ENCODE results near the gene TUBGCP2. TPM values are rescaled to one million over a fixed set of nuclear protein-coding genes. Genes with fewer than 3 reads are reported as not detected.
A peak's percentile ranks its signal among the peaks of the same experiment; 100 is the strongest.

The TUBGCP2 gene
- total RNA-seq: 57.6 and 65.0 TPM in 2 replicates

- intact Hi-C loops (cut with micrococcal nuclease): loop anchor here (1.0 to 2.0 kb wide), 7 partner anchors 16 to 86 kb away; partner anchors contain the start of genes ECHS1, MTG1 and PAOX
- H3K27ac Mint-ChIP-seq: peak within 1 kb of the TSS; percentile 99
- peaks cover 17% of the 10 kb centered on the region for H3K4me1 Mint-ChIP-seq (ENCODE audit: low read depth)
- peaks cover 10% of the 10 kb centered on the region for H3K36me3 Mint-ChIP-seq (ENCODE audit: low read depth)
- DNase-seq (ENCODE audit: low spot score): peak; percentile 90
- H3K27me3 Mint-ChIP-seq (ENCODE audit: insufficient read depth): no peaks in the 10 kb centered on the region
- peak within 1 kb of the TSS; percentile 97 for H3K4me3 Mint-ChIP-seq
- H3K9me3 Mint-ChIP-seq: no peaks in the 10 kb centered on the region
These were observed at the start of gene TUBGCP2, which contains the start of gene ZNF511 for GRCh38 chr10:133308421-133309099. Gene TUBGCP2, minus strand, starts transcription at chr10:133308872. Its CDS starts 5,931 bp downstream, at chr10:133302941. Gene ZNF511, plus strand, starts transcription at chr10:133308914. Its CDS starts 30 bp downstream, at chr10:133308944.

GRCh38 chr10:133357285-133358161, 48.9 kb upstream of the TUBGCP2 start, which contains the start of gene FUOM:
Gene FUOM, minus strand, starts transcription at chr10:133358019. Its CDS starts 12 bp downstream, at chr10:133358007.
- Mint-ChIP-seq H3K27ac (peak within 1 kb of the TSS; percentile 48), H3K4me3 (peak within 1 kb of the TSS; percentile 77), H3K27me3 (ENCODE audit: insufficient read depth) (no peaks in the 10 kb centered on the region), H3K4me1 (ENCODE audit: low read depth) (no peaks in the 10 kb centered on the region), H3K36me3 (ENCODE audit: low read depth) (peaks cover 8% of the 10 kb centered on the region), H3K9me3 (no peaks in the 10 kb centered on the region)
- intact Hi-C loops (cut with micrococcal nuclease): loop anchor here (1.0 to 2.0 kb wide), 9 partner anchors 16 to 821 kb away; partner anchors contain the start of genes ECHS1, INPP5A and MTG1
- DNase-seq (ENCODE audit: low spot score): peak; percentile 57

- H3K27me3 Mint-ChIP-seq (ENCODE audit: insufficient read depth): no peaks in the 10 kb centered on the region
- no peaks in the 10 kb centered on the region for H3K4me1 Mint-ChIP-seq (ENCODE audit: low read depth)
- H3K4me3 Mint-ChIP-seq: peak overlapping the region; percentile 77
- H3K9me3 Mint-ChIP-seq: no peaks in the 10 kb centered on the region
- peak overlapping the region; percentile 48 for H3K27ac Mint-ChIP-seq
- H3K36me3 Mint-ChIP-seq (ENCODE audit: low read depth): peaks cover 2% of the 10 kb centered on the region
- intact Hi-C loops (cut with micrococcal nuclease): loop anchor here (1.0 to 2.0 kb wide), 6 partner anchors 27 to 820 kb away; partner anchors contain the start of genes INPP5A and MTG1
- no peak for DNase-seq (ENCODE audit: low spot score)
These were observed 48.0 kb upstream of the TUBGCP2 start for GRCh38 chr10:133356549-133357284.

- no peaks in the 10 kb centered on the region for H3K27me3 Mint-ChIP-seq (ENCODE audit: insufficient read depth)
- no peak for DNase-seq (ENCODE audit: low spot score)
- H3K4me1 Mint-ChIP-seq (ENCODE audit: low read depth): no peaks in the 10 kb centered on the region
- H3K27ac Mint-ChIP-seq: no peak overlapping the region
- H3K4me3 Mint-ChIP-seq: peak overlapping the region; percentile 73
- no peaks in the 10 kb centered on the region for H3K9me3 Mint-ChIP-seq
- intact Hi-C loops (cut with micrococcal nuclease): loop anchor here (2.0 kb wide), 1 partner anchor 819 kb away; the partner anchor contains the start of gene INPP5A
- H3K36me3 Mint-ChIP-seq (ENCODE audit: low read depth): no peaks in the 10 kb centered on the region
These were observed 47.3 kb upstream of the TUBGCP2 start for GRCh38 chr10:133355991-133356390.

- Mint-ChIP-seq H3K9me3 (no peaks in the 10 kb centered on the region), H3K27me3 (ENCODE audit: insufficient read depth) (no peaks in the 10 kb centered on the region), H3K4me3 (no peak overlapping the region), H3K4me1 (ENCODE audit: low read depth) (no peaks in the 10 kb centered on the region), H3K27ac (no peak overlapping the region), H3K36me3 (ENCODE audit: low read depth) (no peaks in the 10 kb centered on the region)
- intact Hi-C loops (cut with micrococcal nuclease): no loop called here
- no peak for DNase-seq (ENCODE audit: low spot score)
These were observed 46.6 kb upstream of the TUBGCP2 start for GRCh38 chr10:133355266-133355665.

- intact Hi-C loops (cut with micrococcal nuclease): no loop called here
- no peaks in the 10 kb centered on the region for H3K9me3 Mint-ChIP-seq
- H3K36me3 Mint-ChIP-seq (ENCODE audit: low read depth): no peaks in the 10 kb centered on the region
- no peak overlapping the region for H3K27ac Mint-ChIP-seq
- H3K4me1 Mint-ChIP-seq (ENCODE audit: low read depth): no peaks in the 10 kb centered on the region
- H3K27me3 Mint-ChIP-seq (ENCODE audit: insufficient read depth): no peaks in the 10 kb centered on the region
- no peak for DNase-seq (ENCODE audit: low spot score)
- no peak overlapping the region for H3K4me3 Mint-ChIP-seq
These were observed 46.1 kb upstream of the TUBGCP2 start for GRCh38 chr10:133354672-133355240.

- Mint-ChIP-seq H3K36me3 (ENCODE audit: low read depth) (no peaks in the 10 kb centered on the region), H3K4me1 (ENCODE audit: low read depth) (no peaks in the 10 kb centered on the region), H3K27me3 (ENCODE audit: insufficient read depth) (no peaks in the 10 kb centered on the region), H3K4me3 (no peak overlapping the region), H3K9me3 (no peaks in the 10 kb centered on the region), H3K27ac (no peak overlapping the region)
- intact Hi-C loops (cut with micrococcal nuclease): no loop called here
- DNase-seq (ENCODE audit: low spot score): no peak
These were observed 45.4 kb upstream of the TUBGCP2 start for GRCh38 chr10:133353988-133354605.

GRCh38 chr10:133353202-133353959, 44.7 kb upstream of the TUBGCP2 start:
- Mint-ChIP-seq H3K4me1 (ENCODE audit: low read depth) (no peaks in the 10 kb centered on the region), H3K9me3 (no peaks in the 10 kb centered on the region), H3K36me3 (ENCODE audit: low read depth) (no peaks in the 10 kb centered on the region), H3K4me3 (no peak overlapping the region), H3K27ac (no peak overlapping the region), H3K27me3 (ENCODE audit: insufficient read depth) (no peaks in the 10 kb centered on the region)
- DNase-seq (ENCODE audit: low spot score): no peak
- intact Hi-C loops (cut with micrococcal nuclease): no loop called here

GRCh38 chr10:133351408-133352318, 43.0 kb upstream of the TUBGCP2 start:
- no peaks in the 10 kb centered on the region for H3K36me3 Mint-ChIP-seq (ENCODE audit: low read depth)
- intact Hi-C loops (cut with micrococcal nuclease): no loop called here

GRCh38 chr10:133350950-133351329, 42.3 kb upstream of the TUBGCP2 start:
- H3K36me3 Mint-ChIP-seq (ENCODE audit: low read depth): no peaks in the 10 kb centered on the region
- H3K27me3 Mint-ChIP-seq (ENCODE audit: insufficient read depth): peaks cover 2% of the 10 kb centered on the region
- H3K4me3 Mint-ChIP-seq: no peak overlapping the region
- H3K4me1 Mint-ChIP-seq (ENCODE audit: low read depth): no peaks in the 10 kb centered on the region
- no peak for DNase-seq (ENCODE audit: low spot score)
- H3K9me3 Mint-ChIP-seq: no peaks in the 10 kb centered on the region
- no peak overlapping the region for H3K27ac Mint-ChIP-seq
- intact Hi-C loops (cut with micrococcal nuclease): no loop called here

More at GRCh38 chr10:133351408-133352318, 43.0 kb upstream of the TUBGCP2 start:
- Mint-ChIP-seq H3K27ac (no peak overlapping the region), H3K4me1 (ENCODE audit: low read depth) (no peaks in the 10 kb centered on the region), H3K27me3 (ENCODE audit: insufficient read depth) (no peaks in the 10 kb centered on the region), H3K4me3 (no peak overlapping the region), H3K9me3 (no peaks in the 10 kb centered on the region)
- DNase-seq (ENCODE audit: low spot score): no peak
